ENCODE data around the gene SLC8A3.
A peak's percentile ranks its signal among the peaks of the same experiment; 100 is the strongest.

SLC8A3 gene

DNA sequence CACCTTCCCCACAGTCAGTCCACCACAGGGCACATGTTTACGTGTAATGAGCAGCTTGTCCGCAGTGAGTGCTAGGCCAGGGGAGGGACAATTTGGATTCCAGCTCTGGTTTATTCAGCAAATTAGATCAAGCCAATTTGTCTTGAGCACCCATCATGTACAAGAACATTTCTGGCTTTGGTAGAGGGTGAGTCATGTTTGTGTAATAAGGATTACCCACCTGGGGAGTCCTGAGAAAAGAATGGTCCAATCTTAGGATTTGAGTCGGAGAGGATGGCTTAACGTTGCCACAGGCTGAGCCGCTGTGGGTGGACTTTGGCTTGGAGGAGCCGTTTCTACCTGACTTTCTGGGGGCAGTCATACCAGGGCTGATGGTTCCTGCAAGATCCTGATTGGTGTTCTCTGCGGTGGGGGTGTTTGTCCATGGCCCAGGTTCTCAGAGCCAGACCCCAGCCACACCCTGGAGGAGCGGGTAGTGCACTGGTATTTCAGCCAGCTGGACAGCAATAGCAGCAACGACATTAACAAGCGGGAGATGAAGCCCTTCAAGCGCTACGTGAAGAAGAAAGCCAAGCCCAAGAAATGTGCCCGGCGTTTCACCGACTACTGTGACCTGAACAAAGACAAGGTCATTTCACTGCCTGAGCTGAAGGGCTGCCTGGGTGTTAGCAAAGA is 165.8 kb downstream of the SLC8A3 start:
- DNase-seq (ENCODE audit: low spot score), result no peak

- no peak for DNase-seq (ENCODE audit: low spot score)
These were observed 167.1 kb downstream of the SLC8A3 start for GRCh38 chr14:70021548-70022220.

GRCh38 chr14:70020352-70021170 is 168.2 kb downstream of the SLC8A3 start:
- DNase-seq (ENCODE audit: low spot score), result no peak

DNA sequence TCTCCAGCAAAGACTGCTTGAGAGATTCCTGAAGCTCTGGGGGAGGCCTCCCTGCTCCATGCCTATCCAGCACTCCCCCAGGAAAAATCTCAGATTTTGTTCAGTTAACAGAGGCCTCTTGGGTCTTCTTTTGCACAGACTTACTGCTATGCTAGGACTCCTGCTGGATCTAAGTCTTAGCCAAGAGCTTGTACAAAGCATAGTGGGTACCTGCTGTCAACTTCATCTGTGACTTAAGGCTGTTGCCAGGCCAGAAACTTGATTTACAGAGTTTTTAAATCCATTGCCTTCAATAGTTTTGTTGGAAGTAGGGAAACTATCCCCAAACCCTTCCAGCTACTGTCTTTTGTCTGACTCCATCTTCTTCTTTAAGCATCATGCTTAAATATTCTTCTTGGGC is 169.1 kb downstream of the SLC8A3 start:
- no peak for DNase-seq (ENCODE audit: low spot score)

- peak; percentile 13 for DNase-seq (ENCODE audit: low spot score)
These were observed 170.0 kb downstream of the SLC8A3 start for GRCh38 chr14:70018713-70019211.

GRCh38 chr14:70018230-70018629 is 170.5 kb downstream of the SLC8A3 start:
- no peak for DNase-seq (ENCODE audit: low spot score)

GRCh38 chr14:70014406-70015095 is 174.2 kb downstream of the SLC8A3 start:
- no peak for DNase-seq (ENCODE audit: low spot score)

GRCh38 chr14:70013271-70013873 is 175.4 kb downstream of the SLC8A3 start:
- DNase-seq (ENCODE audit: low spot score), result peak; percentile 47

- no peak for DNase-seq (ENCODE audit: low spot score)
These were observed 177.0 kb downstream of the SLC8A3 start for GRCh38 chr14:70011708-70012107.

DNA sequence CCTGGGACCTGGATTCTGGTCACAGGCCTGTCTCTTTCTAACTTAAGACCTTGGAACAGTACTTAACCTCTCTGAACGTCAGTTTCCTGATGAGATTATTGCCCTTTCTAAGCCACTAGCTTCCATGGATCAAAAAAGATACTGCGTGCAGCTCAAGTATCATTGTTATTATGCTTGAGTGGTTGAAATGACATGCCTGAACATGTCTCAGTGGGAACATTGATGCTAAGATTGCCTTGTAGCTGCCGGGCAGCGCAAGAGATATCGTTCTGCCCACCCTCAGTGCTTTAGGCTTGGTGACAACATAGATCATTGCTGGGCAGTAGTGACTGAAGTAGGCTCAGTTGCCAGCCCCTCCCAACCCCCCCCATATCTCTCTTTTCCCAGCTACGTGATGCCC is 177.7 kb downstream of the SLC8A3 start:
- DNase-seq (ENCODE audit: low spot score), result no peak

- DNase-seq (ENCODE audit: low spot score), result no peak
These were observed 178.8 kb downstream of the SLC8A3 start for GRCh38 chr14:70009961-70010360.

DNA sequence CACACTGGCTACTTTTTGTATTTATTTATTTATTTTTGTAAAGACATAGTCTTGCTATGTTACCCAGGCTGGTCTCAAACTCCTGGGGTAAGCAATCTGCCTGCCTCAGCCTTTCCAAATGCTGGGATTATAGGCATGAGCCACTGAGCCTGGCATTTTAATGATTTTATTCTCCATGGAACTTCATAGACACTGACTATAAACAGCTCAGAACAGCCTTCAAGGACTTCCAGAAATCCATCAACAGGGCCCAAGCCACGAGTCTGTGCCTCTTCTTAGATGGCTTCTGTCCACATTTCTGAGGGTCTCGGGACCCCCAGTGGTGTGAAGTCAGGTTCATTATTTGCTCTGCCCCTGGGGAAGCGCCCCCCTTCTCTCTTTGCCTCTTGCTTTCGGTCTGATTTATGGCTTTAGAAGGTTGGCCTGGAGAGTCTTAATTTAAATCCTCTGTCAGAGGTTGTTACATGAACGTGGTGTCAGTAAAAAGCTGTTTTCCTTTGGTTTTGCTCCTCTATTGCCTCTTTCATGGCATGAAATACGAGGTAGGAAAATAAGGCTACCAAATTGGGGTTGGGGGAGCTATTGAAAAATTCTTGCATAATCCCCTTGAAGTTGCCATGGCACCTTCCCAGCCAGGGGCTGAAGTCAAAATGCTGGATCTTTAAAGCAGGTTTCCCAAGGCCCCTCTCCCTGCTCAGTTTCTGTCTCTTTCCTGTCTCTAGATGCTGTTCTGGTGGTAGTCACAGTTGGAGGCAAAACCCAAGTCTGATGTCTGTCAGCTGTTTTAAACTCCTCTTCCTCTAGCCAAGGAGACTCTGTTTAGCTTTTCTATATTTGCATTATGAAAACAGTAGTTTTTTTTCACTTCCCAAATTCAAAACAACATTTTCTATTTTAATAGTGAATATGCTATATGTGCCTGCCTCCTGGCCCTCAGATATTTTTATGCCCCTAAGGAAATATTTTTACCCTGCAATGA is 180.2 kb downstream of the SLC8A3 start:
- DNase-seq (ENCODE audit: low spot score), result no peak

DNA sequence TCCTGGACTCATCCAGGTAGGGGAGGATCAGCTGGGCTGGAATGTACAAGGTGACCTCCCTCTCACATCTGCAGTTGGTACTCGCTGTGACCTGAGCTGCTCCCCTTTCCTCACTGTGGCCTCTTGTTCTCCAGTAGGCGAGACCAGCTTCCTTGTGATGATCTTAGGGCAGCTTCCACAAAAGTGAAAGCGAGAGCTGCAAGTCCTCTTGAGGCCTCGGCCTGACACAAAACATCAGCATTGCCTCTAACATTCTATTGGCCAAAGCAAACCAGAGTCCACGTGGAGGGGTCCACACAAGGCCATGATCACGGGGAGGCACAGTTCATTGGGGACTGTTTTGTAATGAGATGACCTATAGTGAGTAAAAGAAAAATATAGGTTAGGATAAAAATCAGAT is 182.1 kb downstream of the SLC8A3 start:
- no peak for DNase-seq (ENCODE audit: low spot score)

DNA sequence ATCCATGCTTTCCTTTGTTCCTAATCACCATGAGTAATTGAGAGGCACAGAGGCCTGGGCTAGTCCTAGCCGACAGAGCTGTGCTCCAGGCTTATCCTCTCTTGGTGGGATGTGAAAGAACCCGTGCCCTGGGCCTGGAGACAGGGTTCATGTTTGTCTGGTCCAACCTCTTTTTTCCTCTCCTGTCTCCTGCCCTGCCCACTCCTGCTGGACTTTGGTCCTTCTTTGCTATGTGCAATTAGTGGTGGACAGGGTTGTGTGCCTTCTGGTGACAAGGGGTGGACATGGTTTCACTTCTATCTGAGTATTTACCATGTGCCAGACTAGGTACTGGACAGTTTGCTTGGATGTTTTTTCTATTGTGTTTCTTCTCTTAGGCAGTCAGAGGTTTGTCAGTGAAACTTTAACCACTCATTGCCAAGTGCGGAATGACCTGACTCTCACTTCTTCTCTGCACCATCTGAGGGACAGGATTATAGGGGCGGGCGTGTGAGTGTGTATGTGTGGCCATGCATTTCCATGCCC is 183.4 kb downstream of the SLC8A3 start:
- DNase-seq (ENCODE audit: low spot score), result no peak

DNA sequence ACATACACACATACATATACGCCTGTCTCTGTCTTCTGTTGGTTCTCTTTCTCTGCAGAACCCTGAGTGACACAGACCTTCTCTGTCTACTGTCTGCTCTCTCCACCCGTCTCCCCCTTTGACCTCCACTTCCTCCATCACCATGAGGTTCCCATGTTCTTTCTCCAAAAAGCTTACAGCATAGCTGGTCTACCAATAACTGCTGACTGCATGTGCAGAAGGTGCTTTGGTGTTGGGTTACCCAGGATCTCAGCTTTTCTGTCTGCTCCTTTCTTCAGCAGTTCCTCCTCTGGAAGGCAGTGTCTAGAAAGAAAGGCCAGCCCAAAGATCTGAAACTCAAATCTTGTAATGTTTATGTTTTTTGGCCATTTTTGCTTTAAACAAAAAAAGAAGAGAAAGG is 184.0 kb downstream of the SLC8A3 start:
- DNase-seq (ENCODE audit: low spot score), result no peak

- no peak for DNase-seq (ENCODE audit: low spot score)
These were observed 186.0 kb downstream of the SLC8A3 start for GRCh38 chr14:70002589-70003346.

GRCh38 chr14:70000601-70001000 is 188.2 kb downstream of the SLC8A3 start:
- no peak for DNase-seq (ENCODE audit: low spot score)

DNA sequence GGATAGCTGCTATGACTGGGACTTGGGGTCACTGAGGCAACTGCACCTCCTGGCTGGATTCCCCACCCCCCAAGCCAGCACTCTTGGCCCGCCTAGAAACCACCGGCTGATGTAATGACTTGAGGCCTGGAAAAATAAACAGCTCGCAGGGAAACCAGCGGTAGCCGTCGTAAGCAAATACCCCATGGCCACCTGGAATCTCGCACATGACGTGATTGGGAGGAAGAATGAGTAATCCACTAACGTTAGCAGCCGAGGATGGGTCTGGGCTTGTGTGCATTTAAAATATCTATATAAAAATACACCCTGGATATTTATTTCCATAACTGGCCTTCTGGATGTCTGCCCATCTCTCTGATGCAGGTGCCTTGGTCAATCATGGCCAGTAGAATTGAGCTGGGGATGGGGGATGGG is 189.5 kb downstream of the SLC8A3 start:
- no peak for DNase-seq (ENCODE audit: low spot score)

DNA sequence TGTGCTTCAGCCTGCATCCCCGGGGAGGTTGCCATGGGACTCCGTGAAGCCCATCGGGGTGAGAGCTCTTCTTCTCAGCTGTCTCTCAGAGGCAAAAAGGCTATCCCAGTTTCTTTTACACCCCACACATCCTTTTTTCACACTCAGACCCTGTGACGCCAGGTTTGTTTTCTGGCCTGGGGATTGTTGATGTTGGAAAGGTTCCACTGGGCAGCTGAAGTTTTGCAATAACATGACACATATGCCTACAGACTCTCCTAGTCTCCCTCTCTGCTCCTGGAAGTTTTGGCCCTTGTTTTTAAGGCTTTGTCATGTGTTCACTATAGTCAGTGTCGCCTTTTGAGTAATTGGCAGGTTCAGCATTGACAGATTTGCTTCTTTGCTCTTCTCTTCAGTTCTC is 190.9 kb downstream of the SLC8A3 start:
- no peak for DNase-seq (ENCODE audit: low spot score)

GRCh38 chr14:69996216-69996615 is 192.5 kb downstream of the SLC8A3 start:
- no peak for DNase-seq (ENCODE audit: low spot score)

Data from activated CD4-positive, alpha-beta T cell treated with anti-CD3 and anti-CD28 coated beads, Interleukin-2, Interleukin-4, amounts not matched to agents 100 ng/mL and 50 ng/mL, durations not matched to agents 16 hours and 8 hours (primary cell).